ENCODE data around the gene CENPQ.

DNA sequence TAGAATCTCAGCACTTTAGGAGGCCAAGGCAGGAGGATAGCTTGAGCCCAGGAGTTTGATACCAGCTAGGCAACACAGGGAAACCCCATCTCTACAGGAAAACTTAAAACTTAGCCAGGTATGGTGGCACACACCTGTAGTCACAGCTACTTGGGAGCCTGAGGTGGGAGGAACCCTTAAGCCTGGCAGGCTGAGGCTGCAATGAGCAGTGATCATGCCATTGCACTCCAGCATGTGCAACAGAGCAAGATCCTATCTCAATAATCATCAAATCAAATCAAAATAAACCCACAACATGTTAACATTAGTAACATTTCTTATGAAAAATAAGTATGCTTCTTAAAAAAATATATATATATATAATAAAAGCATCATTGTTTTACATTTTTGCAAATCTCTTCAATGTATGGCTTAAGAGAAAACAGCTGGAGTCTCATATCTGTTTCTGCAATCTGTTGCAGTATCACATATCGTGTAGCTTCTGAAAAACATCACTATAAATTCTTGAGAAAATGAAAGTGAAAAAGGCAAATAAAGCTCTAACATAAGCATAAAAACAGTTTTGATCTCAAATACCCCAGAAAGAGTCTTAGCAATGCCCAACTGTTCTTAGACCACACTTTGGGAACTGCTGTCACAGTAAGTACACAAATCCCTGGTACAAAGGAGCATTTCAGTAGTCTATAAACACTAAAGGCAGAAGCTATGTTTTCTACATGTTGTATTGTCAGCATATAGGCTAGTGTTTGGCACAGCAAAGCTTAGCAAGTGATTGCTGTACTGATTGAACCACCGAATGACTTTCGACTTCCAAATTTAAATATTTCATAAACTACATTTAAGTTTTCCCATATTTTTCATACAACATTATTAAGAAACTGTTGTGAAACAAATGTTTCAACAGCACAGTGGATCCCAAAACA is 8.1 kb upstream of the CENPQ start:
- TF ChIP-seq EZH2 (IDR thresholded peaks at IDR 0.05; ENCODE audit: low read length, missing control alignments): no peak
- TF ChIP-seq, protein P1, sequence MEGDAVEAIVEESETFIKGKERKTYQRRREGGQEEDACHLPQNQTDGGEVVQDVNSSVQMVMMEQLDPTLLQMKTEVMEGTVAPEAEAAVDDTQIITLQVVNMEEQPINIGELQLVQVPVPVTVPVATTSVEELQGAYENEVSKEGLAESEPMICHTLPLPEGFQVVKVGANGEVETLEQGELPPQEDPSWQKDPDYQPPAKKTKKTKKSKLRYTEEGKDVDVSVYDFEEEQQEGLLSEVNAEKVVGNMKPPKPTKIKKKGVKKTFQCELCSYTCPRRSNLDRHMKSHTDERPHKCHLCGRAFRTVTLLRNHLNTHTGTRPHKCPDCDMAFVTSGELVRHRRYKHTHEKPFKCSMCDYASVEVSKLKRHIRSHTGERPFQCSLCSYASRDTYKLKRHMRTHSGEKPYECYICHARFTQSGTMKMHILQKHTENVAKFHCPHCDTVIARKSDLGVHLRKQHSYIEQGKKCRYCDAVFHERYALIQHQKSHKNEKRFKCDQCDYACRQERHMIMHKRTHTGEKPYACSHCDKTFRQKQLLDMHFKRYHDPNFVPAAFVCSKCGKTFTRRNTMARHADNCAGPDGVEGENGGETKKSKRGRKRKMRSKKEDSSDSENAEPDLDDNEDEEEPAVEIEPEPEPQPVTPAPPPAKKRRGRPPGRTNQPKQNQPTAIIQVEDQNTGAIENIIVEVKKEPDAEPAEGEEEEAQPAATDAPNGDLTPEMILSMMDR (conservative IDR thresholded peaks at IDR 0.05 in 1 of 2, IDR thresholded peaks at IDR 0.05 in 1 of 2; ENCODE audit: low read depth in 1 of 2, low read length in 2 of 2): no peak

All from fibroblast of lung (primary cell).